Activated CD4-positive, alpha-beta T cell treated with anti-CD3 and anti-CD28 coated beads, Interleukin-2, Interleukin-4, amounts not matched to agents 100 ng/mL and 50 ng/mL, durations not matched to agents 16 hours and 8 hours (primary cell): ENCODE results near the gene TRIM63.

Experiments used
- DNase-seq: peaks from one replicate; pipeline ENCODE4 v3.0.0-alpha.2; 2020; ENCODE audit warnings: low spot score

TRIM63 gene

GRCh38 chr1:26016258-26016952 is 51.0 kb downstream of the TRIM63 start:
- DNase-seq, result no peak

GRCh38 chr1:26015358-26015757 is 52.1 kb downstream of the TRIM63 start:
- DNase-seq, result no peak

GRCh38 chr1:26014179-26014578 is 53.3 kb downstream of the TRIM63 start:
- DNase-seq, result no peak

GRCh38 chr1:26012864-26013263 is 54.6 kb downstream of the TRIM63 start:
- DNase-seq, result no peak

- DNase-seq, result no peak
Observed at GRCh38 chr1:26010825-26011224, 56.6 kb downstream of the TRIM63 start.

- no peak for DNase-seq
Observed at GRCh38 chr1:26009796-26010447, 57.5 kb downstream of the TRIM63 start.

GRCh38 chr1:26006710-26007109 is 60.7 kb downstream of the TRIM63 start:
- DNase-seq, result no peak

- no peak for DNase-seq
Observed at GRCh38 chr1:26005434-26006105, 61.9 kb downstream of the TRIM63 start.

GRCh38 chr1:26003756-26004155 is 63.7 kb downstream of the TRIM63 start:
- no peak for DNase-seq

GRCh38 chr1:26003262-26003661 is 64.2 kb downstream of the TRIM63 start:
- DNase-seq, result no peak
